Activated CD8-positive, alpha-beta memory T cell treated with anti-CD3 and anti-CD28 coated beads, Interleukin-2, amount 50 U/mL, for 48 hours (primary cell): ENCODE measurements around the gene APOBEC3H.

Experiments used
- DNase-seq: peaks from one replicate; pipeline ENCODE4 v3.0.0-alpha.2; 2020

Gene APOBEC3H

DNA sequence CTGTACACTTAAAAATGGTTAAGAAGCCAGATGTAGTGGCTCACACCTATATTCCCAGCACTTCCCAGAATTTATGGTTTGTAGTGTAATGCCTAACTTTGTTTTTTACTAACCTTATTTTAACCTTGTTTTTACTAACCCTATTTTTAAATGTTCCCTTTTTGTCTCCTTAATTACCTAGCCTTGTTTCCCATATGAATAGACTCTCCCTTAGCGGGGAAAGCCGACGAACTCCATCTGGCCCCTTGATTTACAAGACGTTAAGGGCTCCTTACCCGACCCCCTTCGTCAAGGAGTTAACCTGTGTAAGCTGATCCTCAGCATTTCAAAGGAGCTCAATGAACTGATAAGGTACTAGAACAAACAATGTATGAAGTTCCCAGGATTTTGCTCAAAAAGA is 17.1 kb downstream of the APOBEC3H start:
- DNase-seq: no peak

DNA sequence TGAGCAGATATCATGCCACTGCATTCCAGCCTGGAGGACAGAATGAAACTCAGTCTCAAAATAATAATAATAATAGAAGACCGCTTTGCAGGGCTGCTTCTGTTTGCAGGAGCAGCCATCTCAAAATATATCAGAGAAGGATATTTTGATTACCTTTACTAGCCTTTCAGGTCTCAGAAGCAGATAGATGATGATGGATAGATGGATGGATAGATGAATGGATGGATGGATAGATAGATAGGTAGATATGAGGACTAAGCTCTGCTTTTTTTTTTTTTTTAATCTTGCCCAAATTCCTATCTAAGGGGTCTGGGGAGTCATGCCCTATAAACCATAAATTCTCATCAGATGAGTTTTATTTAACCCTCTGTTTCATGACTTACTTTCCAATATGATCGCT is 18.5 kb downstream of the APOBEC3H start:
- DNase-seq: no peak

DNA sequence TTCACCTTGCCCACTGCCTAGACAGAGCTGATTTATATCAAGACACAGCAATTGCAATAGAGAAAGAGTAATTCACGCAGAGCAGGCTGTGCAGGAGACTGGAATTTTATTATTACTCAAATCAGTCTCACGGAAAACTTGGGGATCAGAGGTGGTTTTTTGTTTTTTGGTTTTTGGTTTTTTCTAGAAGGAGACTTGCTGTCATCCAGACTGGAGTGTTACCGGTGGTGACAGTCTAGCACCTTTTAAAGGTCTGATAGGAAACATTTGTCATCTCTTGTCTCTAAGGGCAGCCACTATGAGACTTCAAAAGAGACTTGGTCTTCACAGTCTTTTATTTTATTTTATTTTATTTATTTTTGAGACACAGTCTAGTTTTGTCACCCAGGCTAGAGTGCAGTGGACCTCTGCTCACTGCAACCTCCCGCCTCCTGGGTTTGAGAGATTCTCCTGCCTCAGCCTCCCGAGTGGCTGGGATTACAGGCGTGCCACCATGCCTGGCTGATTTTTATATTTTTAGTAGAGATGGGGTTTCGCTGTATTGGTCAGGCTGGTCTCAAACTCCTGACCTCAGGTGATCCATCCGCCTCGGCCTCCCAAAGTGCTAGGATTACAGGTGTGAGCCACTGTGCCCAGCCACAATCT is 19.1 kb downstream of the APOBEC3H start:
- no peak for DNase-seq

DNA sequence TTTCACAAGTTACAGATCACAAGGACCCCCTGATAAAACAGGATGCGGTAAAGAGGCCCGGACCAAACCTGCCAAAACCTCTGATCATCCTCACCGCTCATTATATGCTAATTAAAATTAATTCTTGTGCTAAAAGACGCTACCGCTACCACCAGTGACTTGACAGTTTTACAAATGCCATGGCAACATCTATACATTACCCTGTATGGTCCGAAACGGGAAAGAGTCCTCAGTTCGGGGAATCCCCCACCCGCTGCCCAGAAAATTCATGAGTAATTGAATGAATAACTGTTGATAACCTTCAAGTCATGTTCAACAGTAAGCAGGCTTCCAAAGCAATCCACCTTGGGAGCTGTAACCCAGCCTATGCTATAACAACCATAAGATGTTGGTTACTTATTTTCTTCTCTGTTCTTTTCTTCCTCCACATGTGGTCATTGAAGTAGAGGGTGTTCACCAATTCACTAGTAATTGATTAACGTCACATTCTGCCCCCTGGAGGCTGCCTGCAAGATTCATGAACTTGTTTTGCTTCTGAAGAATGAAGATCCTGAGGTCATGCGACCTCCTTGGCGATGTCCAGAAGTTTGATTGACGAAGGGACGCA is 20.6 kb downstream of the APOBEC3H start:
- peak; percentile 79 for DNase-seq

DNA sequence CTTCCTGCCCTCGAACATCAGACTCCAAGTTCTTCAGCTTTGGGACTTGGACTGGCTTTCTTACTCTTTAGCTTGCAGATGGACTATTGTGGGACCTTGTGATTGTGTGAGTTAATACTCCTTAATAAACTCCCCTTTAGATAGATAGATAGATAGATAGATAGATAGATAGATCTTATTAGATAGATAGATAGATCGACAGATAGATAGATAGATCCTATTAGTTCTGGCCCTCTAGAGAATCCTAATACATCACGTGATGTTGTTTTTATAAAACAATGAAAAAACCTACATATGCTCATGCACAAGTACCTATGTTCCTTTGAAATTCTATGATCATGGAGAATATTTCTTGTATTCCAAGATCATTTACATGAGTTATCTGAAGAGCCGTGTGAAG is 23.9 kb downstream of the APOBEC3H start:
- DNase-seq: no peak

DNA sequence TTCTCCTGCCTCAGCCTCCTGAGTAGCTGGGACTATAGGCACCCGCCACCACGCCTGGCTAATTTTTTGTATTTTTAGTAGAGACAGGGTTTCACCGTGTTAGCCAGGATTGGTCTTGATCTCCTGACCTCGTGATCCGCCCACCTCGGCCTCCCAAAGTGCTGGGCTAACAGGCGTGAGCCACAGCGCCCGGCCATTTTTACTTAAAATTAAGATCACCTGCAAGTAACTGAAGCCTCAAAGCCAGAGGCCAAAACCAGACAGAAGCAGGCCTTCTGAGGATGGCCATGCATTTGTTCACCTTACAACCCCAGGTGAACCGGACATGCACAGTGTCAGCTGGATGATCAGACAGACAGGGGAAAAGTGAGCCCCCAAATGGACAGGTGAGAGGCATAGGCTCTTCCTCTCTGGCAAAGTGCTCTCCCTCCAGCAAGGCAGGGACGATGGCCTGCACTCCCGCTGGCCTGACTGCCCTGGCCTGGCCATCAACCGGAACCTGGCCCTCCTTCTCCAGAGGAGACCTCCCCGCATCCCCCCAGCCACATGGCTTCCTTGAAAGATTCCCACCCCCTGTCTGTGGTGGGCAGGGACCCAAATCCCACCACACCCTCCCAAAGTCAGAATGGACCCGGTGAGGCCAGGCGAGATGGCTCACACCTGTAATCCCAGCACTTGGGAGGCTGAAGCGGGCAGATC is 25.9 kb downstream of the APOBEC3H start:
- no peak for DNase-seq

DNA sequence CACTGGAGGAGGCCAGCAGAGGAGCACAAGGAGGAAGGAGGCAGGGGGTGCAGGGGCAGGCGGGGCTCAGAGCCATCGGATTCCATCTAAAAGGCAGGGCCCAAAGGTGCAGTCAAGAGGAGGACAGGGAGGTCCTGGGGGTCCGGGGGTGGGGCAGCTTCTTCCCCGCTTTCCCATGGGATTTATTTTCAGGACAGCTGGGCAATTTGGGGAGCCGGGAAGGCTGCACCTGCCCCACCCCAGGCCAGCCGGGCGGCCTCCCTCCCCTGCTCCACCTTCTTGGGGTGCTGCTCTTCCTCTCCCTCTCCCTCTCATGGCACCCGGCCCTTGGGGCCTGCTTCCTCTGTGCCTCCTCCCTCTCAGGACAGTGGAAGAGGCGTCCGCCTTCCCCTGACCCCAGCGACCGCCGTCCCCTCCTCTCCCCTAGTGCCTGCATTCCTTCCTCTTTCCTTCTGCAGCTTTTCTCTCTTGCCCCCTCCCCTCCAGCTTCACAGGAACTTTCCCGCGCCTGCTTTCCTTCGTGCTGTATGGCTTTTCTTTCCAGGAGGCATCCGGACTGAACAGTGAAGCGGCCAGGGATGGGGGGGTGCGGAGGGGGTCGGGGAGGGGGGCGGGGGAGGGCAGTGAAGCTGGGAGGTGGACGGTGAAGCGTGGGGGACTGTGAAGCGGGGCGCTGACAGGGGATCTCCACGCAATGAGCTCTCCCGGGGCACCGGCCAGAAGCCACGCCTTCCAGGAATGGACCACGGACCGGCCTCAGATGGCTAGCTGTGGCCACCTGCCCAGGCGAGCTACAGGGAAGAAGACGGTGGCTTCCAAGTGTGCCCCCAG is 26.9 kb downstream of the APOBEC3H start:
- no peak for DNase-seq

DNA sequence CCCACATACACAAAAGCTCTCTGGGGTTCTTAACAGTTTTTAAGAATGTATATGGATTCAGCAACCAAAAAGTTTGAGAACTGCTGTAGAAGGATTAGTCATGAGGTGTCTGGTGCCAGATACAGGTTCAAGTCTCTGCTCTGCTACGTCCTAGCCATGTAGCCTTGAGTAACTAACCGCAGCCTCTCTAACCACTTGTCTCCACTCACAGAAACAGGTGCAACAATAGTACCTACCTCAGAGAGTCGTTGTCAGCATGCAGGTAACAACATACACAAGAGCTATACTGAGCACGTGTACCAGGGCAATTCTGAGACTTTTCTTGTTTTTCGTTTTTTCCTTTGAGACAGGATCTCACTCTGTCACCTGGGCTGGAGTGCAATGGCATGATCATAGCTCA is 28.6 kb downstream of the APOBEC3H start:
- DNase-seq: no peak

DNA sequence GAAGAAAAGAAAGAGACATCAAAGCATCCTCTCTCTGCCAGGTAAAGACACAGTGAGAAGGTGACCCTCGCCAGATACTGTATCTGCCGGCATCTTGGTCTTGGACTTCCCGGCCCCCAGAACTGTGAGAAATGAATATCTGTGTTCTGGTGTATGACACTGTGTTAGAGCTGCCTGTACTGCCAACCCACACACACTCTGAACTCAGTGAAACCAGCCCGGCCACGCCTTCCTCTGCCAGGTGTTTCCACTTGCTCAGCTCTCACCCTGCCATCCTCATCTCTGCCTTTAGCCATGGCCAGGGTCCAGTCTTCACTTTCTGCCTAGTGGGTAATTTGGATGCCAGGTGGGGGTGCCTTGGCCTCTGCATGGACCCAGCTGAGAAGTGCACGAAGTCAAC is 31.5 kb downstream of the APOBEC3H start:
- DNase-seq: no peak

DNA sequence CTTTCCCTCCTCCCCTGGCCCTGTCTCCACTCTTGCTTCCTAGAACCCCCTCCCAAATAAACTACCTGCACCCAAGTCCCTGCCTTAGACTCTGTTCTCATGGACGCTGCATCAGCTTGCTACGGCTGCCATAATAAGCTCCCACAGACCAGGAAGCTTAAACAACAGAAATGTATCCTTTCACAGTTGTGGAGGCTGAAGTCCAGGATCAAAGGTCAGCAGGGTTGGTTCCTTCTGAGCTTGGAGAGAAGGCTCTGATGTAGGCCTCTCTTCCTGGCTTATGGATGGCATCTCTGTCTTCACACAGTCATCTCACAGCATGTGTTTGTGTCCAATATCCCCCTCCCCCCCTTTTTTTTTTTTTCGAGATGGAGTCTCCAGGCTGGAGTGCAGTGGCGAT is 32.0 kb downstream of the APOBEC3H start:
- no peak for DNase-seq

DNA sequence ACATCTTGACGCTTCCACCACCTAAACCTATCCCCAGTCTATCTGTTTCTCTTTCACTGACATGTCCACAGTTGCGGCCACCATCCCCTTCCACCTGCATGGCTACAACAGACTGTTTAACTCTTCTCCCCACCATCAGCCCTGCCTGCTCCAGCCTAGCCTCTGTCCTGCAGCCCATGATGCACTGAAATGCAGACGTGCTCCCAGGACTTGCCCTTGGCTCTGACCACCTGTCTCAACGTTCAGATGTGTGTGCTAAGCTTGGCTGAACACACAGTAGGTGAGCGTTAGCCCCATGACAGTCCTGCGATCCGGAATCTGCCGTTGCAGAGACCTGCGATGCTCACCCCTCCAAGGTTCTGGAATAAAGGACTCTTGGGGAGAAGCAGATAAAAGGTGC is 32.7 kb downstream of the APOBEC3H start:
- DNase-seq: no peak

DNA sequence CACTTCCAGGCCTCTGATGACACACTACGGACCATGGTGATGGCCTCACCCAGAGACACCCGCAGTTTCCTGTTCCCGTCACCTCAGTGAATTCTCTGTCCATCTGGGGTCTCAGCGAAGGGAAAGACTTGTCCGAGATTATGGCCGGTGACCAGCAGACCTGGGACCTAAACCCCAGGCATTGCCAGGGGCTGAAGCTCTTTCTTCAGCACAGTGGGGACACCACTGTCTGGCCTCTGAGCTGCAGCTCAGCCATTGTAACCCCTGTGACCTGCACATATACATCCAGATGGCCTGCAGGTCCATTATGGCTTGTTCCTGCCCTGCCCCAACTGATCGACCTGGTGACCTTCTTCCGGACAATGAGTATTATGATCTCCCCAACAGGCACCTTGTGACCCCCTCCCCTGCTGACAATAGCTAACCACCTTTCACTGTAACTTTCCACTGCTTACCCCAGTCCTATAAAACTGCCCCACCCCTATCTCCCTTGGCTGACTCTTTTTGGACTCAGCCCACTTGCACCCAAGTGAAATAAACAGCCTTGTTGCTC is 33.2 kb downstream of the APOBEC3H start:
- DNase-seq: no peak

DNA sequence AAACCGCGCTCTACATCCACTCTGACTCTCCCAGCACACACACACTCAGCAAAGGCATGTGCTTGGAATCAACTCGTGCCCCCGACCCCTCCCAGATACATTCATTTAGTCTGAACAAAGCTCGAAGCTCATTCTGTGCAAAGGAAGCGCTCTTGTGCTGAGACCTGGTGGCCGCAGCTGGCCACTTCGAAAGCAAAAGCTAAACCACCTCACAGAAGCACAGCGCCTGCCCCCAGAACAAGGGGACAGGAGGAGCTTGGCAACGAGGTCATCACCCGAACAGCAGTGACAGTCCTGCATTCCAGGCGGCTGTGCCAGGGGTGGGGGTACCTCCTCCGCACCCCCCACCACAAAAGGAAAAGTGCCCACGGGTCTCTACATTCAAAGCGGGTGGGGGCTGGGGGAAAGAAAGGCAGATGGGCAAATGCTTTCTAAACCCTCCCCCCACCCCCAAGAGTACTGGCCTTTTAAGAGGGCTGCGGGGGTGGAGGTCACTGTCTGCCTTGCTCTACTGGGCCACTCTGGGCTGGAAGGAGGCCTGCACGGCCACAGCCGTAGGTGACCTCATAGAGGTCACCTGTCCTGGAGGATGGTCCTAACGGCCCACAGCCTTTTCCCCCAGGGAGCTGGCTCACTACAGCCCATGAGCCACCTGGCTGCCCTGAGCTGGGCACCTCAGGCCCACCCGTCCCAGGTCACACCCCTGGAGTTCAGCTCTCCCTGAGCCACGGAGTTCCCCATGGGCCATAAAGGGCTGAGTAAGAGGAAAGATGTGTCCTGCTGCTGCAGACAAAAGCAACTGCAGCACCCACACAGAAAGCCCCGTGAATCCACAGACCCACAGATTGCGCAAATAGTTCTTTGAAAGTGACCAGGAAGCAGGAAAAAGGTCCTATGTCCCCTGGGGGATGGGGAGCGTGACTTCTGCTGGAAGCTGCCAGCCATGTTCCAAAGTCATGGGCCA is 34.1 kb downstream of the APOBEC3H start:
- no peak for DNase-seq

DNA sequence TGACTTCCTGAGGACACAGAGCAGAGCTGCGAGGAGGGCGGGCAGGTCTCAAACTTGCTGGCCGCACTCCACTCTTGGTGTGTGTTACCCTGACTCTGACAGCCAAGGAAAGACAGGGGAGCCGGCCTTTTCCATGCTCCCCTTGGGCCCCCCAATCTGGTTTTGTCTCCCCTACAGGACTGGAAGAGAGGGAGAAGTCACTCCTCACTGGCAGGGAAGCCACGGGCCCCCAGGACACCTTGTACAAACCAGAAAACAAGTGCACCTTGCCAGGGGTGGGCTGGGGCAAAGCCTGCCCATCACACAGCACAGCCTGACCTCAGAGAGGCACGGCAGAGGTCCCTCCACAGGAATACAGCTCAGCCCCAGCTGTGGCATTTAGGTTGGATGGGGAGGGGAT is 35.2 kb downstream of the APOBEC3H start:
- no peak for DNase-seq

DNA sequence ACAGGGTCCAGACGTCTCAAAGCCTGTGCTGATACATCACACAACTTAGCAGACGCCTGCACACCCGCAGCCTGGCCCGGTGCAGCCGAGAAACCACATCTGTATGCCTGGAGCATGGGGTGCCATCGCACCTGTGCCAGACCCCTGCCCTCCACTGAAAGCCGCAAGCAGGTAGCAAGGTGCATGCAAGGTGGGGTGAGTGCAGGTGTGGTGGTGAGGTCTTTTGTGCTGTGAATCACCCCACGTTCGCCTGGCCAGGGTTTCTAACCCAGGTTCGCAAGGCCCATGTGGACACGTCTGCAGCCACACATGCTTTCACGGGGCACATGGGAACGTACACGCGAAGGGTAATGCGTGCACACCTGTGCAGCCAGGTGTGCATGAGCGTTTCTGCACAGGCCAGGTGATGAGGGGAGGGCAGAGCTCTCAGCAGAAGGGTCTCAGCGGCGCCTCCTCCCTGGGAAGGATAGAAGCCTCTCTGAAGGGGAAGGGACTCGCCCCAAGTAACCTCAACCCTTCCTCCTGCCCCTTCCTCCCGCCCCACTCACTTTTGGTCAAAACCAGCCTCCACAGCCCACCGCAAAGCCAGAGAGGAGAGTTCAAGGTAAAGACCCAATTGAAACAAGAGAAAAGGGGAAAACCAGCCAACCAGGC is 36.0 kb downstream of the APOBEC3H start:
- no peak for DNase-seq

DNA sequence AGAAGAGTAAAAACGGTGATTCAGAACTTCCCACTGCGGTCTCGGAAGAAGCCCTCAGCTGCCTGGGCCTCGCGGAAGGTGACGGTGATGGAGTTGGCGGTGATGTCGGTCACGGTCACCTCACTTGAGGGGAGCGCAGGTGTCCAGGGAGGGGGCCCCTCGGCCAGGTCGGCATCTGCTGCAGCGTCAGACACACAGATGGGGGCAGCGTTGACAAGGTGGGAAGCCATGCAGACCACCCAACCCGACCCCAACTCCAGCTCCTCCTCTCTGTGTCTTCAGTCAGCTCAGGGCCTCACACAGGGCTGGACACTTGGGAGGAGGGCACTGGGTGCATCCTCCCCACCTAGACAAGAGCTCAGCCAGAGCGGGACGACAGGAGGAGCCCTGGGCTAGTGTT is 36.8 kb downstream of the APOBEC3H start:
- no peak for DNase-seq

DNA sequence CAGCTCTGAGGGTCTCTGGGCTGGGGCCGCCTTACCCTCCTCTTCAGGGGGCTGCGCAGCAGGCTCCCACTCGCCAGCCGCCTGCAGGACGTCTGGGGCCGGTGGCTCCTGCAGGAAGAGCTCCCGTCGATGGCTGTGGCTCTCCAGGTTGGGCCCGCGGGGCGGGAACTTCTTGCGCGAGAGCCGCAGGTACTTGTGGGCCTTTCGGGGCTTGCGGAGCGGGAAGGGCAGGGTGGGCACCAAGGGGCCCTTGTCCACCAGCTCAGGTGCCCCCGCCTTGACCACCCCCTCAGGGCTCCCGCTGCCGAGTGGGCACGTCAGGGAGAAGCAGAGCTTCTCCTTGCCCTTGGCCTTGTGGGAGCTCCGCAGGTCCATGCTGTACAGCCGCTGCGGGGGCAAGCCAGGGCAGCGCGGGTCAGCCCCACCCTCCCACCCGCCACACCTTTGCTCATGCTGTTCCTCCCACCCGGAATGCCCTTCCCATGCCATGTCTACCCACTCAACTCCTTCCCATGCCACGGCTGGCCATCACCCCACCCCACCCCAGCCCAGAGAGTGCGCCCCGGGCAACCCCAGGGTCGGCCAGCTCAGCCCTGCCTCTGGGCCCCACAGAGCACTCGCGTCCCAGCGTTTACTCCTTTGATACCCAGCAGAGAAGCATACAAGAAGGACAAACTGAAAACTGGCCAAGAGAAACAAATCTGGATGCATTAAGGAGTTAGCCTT is 37.5 kb downstream of the APOBEC3H start:
- no peak for DNase-seq

DNA sequence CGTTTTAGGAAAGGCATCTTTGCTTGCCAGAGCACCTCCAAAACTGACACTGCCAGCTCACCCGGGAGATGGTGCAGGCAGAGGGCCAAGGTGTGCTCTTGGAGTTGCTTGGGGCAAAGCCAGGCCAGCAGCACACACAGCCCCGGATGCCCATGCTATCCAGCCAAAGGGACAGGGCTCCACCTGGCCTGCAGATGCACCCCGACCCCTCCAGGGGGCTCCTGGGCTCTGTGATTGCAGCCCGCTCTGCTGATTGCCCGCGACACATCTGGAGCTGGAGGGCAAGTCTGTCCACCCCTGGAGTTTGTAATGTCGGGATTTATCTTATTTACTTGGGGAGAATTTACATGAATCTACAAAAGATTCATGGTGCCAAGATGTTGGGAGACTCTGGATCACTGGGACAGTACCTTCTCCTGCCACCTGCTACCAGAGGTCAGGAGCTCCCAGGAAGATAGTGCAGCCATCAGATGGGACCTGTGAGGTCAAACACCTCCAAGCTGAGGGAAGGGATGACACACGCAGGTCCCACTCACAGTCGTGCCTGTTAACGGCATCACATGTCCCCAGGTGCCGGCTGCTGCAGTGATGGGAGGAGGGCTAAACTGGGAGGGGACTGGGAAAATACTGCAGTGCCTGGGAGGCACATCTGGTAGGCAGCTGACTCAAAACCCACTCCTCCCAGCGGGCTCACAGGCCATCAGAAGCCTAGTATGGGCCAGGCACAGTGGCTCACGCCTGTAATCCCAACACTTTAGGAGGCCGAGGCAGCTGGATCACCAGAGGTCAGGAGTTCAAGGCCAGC is 38.2 kb downstream of the APOBEC3H start:
- no peak for DNase-seq

DNA sequence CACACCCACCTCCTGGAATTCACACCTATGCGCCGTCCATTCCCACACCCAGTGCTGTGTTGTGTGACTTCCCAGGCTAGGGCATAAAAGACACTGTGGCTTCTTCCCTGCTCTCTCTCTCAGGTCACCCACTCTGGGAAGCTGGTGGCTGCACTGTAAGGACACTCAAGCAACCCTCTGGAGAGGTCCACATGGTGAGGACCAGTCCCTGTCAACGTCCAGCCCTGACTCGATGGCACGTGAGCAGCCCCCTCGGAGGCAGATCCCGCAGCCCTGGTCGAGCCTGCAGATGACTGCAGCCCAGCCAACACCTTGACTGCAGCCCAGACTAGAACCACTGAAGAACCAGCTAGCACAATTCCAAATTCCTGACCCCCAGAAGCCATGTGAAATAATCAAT is 39.3 kb downstream of the APOBEC3H start:
- DNase-seq: no peak
